HG03558 (cell line): ENCODE data around the gene ECE1.

Experiments used
- ATAC-seq: cut with Tn5 transposase; IDR thresholded peaks from one replicate; pipeline ENCODE4 v1.9.1; 2021; ENCODE audit warnings: moderate number of reproducible peaks; ENCODE audit not compliant: unreplicated experiment; ENCODE audit errors: extremely low read depth

Gene ECE1

GRCh38 chr1:21271550-21271949 lies 18.7 kb downstream of the ECE1 start:
- ATAC-seq: no peak

GRCh38 chr1:21270086-21270689 lies 20.1 kb downstream of the ECE1 start:
- no peak for ATAC-seq

- ATAC-seq: no peak
These were observed 20.7 kb downstream of the ECE1 start for GRCh38 chr1:21269461-21270085.

- no peak for ATAC-seq
These were observed 21.7 kb downstream of the ECE1 start for GRCh38 chr1:21268281-21269239.

- ATAC-seq: no peak
These were observed 22.8 kb downstream of the ECE1 start for GRCh38 chr1:21267191-21268077.

- ATAC-seq: no peak
These were observed 24.0 kb downstream of the ECE1 start for GRCh38 chr1:21266119-21266774.

- ATAC-seq: no peak
These were observed 24.6 kb downstream of the ECE1 start for GRCh38 chr1:21265644-21266043.

GRCh38 chr1:21264898-21265297 lies 25.4 kb downstream of the ECE1 start:
- ATAC-seq: no peak

- ATAC-seq: no peak
These were observed 26.5 kb downstream of the ECE1 start for GRCh38 chr1:21263653-21264225.

GRCh38 chr1:21263052-21263429 lies 27.2 kb downstream of the ECE1 start:
- ATAC-seq: no peak

GRCh38 chr1:21262293-21263051 lies 27.8 kb downstream of the ECE1 start:
- no peak for ATAC-seq

GRCh38 chr1:21261551-21262292 lies 28.5 kb downstream of the ECE1 start:
- no peak for ATAC-seq

- no peak for ATAC-seq
These were observed 29.7 kb downstream of the ECE1 start for GRCh38 chr1:21260405-21261125.

- no peak for ATAC-seq
These were observed 30.8 kb downstream of the ECE1 start for GRCh38 chr1:21259316-21260076.

- no peak for ATAC-seq
These were observed 31.7 kb downstream of the ECE1 start for GRCh38 chr1:21258331-21259134.
